Measurements from ENCODE around the gene APOBEC3F.
"Not testable (repeated sequence)": the region's sequence is repeated elsewhere in the genome, so short reads cannot be mapped to it uniquely, and the experiment has no call there.

Gene APOBEC3F

DNA sequence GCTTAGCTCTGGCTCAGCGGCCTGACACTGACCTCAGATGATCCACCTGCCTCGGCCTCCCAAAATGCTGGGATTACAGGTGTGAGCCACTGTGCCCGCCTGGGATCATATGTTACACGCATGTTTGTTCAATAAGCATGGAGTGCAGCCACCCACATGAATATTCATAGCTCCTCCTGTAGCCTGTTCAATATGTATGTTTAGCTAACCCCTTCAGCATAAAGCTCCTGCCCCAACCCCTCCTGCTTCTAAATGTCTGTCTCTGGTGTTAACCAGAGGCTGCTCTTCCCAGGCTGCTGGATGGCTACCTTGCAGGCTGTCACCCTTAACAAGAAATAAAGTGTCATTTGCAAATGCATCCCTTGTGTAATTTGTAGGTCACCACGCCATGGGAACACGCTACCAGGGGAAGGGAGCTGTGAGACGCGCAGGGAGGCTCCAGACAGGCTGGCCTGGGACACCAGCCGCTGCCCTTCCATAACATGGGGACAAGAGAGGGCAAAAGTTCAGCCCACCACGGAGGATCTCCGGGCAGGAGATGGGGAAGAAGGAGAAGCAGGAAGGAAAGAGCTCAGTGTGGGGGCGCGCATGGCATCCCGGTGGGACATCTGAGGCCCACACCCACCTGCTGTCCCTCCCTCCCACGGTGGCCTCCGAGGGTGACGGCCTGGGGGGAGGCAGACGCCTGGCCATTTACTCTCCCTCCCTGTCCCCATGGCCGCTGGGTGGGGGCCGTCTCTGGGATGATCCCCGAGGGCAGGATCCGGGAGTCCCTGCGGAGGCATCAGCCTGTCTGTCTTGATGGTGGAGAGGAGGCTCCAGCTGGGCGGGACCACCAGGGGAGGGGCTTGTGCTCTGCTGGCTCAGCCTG lies 35.7 kb downstream of the APOBEC3F start:
- DNase-seq, result not testable (repeated sequence)

DNA sequence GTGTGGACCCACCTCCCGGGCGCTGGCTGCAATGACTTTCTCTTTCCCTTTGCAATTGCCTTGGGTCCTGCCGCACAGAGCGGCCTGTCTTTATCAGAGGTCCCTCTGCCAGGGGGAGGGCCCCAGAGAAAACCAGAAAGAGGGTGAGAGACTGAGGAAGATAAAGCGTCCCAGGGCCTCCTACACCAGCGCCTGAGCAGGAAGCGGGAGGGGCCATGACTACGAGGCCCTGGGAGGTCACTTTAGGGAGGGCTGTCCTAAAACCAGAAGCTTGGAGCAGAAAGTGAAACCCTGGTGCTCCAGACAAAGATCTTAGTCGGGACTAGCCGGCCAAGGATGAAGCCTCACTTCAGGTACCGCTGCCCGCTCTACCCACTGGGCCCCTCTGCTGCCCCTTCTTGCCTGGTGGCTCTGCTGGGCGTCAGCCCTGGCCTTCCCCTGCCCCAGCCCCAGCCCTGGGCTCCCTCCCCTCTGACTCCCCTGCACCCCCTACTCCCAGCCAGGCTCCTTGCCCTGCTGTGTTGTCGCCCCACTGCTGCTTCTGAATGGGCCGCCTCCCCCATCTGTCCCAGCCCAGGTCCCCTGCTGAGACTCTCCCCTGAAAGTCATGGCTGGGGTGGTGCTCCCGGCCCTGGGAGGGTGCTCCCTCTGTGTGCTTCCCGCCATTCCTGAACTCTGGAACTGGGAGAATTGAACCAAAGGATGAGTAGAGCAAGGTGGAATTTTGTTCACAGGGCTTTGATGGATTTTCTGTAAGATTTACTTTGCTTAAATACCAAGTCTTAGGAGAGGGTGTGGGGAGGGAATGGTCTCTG lies 36.6 kb downstream of the APOBEC3F start, which contains the start of gene APOBEC3G:
APOBEC3G (plus strand) TSS at position 250 of the 815 bp plus-strand sequence; CDS start at position 337, 87 bp downstream.
- peak; percentile 79 for DNase-seq

DNA sequence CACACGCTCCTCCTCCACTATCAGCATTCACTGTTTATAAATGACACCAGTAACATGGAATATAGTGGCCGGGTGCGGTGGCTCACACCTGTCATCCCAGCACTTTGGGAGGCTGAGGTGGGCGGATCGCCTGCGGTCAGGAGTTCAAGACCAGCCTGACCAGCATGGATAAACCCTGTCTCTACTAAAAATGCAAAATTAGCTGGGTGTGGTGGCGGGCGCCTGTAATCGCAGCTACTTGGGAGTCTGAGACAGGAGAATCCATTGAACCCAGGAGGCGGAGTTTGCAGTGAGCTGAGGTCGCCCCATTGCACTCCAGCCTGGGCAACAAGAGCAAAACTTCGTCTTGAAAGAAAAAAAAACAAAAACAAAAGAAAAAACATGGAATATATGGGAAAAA lies 37.2 kb downstream of the APOBEC3F start:
- not testable (repeated sequence) for DNase-seq

DNA sequence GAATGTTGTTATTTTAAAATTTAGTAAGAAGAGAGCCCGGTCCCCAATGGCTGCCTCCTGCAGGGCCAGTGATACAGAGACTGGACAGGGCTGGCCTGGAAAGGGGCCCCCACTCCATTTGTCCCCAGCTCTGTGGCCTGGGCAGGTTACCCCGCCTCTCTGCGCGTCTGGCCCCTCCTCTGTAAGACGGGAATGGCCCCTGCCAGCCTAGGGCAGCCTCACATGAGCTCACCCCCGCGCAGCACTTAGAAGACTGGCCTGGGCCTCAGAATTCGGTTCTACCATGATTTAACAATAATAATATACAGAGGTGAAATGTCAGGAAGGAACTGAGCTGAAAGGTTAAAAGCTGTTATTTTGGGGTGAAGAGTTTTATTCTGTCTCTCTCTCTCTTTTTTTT lies 37.7 kb downstream of the APOBEC3F start:
- DNase-seq, result peak; percentile 52

DNA sequence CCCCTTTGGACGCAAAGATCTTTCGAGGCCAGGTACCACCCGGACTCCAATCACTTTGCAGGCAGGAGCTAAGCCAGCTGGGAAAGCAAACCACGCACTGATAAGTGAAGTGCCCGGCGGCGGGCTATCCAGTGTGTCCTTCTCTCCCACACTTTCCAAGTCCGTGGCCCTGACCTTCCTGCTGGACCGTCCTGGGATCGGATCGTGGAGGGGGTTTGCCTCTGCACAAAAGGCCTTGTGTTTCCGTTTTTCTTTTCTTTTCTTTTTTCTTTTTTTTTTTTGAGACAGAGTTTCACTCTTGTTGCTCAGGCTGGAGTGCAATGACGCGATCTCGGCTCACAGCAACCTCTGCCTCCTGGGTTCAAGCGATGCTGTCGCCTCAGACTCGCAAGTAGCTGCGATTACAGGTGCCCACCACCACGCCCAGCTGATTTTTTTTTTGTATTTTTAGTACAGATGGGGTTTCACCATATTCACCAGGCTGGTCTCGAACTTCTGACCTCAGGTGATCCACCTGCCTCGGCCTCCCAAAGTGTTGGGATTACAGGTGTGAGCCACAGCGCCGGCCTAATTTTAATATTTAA lies 38.5 kb downstream of the APOBEC3F start:
- peak; percentile 31 for DNase-seq

DNA sequence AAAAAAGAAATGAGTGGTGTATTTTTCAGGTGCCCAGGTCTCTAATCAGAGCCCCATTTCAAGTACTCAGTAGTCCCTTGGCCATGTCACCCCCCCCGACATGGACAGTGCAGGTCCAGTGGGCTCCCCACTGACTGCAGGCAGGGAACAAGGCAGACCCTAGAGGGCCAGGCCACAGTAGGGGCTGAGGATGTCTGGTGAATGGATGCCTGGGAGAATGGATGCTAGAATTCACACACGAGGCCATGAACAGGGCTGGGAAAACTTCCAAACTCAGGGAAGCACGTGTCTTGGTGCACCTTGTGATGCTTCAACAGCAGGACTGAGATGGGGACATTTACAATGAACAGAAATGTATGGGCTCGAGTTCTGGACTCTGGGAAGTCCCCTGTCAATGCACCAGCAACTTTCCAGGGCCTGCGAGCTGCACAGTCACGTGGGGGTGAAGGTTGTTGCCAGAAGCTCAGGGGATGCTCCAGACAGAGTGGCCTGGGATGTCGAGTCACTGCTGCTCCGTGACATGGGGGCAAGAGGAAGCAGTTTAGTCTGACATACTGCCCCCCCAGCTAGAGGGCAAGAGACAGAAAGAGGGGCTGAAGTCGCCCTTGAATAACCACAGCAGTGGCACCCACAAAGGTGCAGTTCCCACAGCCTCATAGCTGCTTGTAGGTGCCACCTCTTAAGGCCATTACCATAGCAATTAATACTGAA lies 39.5 kb downstream of the APOBEC3F start:
- DNase-seq, result peak; percentile 59

DNA sequence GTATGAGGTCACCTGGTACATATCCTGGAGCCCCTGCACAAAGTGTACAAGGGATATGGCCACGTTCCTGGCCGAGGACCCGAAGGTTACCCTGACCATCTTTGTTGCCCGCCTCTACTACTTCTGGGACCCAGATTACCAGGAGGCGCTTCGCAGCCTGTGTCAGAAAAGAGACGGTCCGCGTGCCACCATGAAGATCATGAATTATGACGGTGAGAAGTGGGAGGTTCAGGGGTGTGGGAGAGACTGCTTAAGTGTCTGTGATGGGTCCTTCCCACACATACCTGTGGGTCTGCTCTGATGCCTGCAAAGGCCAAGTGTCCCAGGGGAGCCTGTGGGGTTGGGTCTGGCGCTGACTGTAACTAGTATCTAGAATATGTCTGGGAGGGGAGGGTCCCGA lies 40.4 kb downstream of the APOBEC3F start:
- DNase-seq, result no peak

DNA sequence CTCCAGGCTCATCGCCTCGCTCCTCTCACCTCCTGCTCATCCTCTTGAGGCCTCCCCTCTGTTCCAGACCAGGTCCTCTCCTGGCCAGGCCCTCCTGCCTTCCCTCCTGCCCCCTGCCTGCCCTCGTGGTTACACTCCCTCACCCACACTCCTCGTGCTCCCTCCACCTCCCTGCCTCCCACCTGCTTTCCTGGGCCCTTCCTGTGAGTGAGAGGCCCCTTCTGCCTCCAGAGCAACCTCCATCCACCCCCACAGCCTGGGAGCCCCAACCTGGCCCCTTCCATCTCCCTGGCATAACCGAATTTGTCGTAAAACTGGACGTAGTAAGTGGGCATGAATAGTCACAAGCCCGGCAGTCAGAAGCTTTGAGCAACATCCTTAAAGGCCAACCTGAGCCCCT lies 40.9 kb downstream of the APOBEC3F start:
- DNase-seq, result no peak

DNA sequence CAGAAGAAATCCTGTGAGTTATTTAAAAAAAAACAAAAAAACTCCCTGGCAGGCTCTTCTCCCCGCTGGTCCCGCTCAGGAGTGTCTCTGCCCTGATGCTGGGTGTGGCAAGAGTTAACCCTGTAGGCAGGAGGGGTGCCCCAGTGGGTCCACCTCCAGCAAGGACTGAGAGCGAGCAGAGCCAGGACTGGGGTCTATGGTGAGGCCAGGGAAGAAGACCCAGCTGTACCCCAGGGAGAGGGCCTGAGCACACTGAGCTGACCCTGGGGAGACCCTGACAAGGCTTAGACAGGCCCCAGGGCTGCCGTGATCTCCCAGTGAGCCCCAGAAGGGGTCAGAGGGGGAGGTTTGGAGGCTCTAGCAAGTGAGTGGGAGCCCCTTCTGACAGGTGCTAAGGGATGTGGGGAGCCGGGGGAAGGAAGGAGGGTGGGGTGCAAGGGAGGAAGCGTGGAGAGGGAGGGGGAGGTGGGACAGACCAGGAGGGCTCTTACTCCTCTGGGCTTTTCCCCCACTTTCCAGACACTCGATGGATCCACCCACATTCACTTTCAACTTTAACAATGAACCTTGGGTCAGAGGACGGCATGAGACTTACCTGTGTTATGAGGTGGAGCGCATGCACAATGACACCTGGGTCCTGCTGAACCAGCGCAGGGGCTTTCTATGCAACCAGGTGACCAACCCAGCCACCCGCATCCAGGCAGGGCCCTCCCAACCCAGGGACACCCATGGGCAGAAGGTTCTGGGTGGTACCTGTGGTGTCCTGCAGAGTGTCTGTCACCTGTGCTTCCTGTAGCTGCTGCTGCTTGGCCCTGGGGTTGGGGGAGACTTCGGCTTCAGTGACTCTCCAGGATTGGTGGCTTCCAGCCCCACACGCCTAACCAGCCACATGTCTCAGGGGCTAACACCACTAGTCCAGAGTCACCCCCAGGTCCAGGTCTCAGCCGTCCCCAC lies 42.8 kb downstream of the APOBEC3F start:
- DNase-seq, result no peak

DNA sequence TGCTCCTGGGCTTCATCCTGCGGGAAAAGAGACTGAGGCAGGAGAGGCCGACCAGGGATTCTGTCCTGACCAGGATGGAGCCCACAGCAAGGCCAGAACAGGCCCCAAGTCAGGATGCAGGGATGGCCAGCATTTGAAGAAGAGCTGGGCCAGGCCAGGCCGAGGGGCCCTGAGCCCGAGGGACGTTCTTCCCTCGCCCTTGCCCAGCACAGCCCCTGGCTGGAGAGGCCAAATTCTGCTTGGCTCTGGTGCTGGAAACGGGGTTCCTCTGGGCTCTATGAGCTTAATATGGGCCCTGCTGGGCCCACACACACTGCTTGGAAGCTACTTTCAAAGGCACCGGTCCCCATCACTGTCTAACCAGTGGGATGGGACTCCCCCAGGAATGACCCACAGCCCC lies 44.0 kb downstream of the APOBEC3F start:
- DNase-seq, result no peak

DNA sequence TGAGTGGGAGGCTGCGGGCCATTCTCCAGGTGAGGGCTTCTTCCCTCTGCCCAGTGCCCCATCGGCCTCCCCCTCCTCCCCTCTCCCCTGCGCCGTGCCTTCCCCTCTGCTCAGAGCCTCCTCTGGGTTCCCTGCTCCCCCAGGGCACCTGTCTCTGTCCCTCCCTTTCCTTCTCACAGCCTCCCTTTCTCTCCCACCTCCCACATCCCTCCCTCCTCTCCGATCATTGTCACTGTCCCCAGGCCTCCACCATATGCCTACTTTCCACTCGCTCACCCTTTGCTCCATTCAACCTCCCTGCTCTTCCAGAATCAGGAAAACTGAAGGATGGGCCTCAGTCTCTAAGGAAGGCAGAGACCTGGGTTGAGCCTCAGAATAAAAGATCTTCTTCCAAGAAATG lies 46.4 kb downstream of the APOBEC3F start:
- DNase-seq, result no peak

DNA sequence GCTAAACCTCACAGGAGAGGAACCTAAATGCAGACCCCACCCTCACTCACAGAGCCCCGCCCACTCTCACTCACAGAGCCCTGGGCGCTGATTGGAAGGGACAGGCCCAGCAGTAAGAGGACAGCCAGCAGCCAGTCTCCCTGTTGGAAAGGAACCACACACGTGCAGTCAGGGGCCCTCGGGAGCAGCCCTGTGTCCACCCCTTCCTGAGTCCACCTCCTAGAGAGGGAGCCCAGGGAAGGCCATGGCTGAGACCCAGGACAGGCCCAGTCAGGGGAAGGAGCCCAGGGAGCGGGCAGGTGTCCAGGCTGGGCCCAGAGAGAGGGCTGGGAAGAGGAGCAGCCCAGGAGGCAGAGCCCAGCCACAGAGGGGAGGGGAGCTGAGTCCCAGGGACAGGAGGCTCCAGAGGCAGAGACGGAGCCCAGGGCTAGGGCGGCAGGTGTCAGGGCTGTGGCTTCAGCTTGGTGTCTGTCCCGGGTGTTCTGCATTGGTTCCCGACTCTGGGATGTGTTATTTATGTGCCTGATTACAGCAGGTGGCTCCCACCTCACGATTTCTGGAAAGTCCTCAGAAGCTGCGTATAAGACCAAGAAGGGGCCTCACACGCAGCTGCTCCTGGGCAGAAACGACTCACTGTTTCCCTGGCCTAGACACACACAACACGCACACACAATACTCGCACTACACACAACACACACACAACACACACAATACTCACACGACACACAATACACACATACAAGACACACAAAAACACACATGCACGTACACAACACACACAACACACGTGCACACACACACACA lies 47.4 kb downstream of the APOBEC3F start:
- DNase-seq, result no peak

DNA sequence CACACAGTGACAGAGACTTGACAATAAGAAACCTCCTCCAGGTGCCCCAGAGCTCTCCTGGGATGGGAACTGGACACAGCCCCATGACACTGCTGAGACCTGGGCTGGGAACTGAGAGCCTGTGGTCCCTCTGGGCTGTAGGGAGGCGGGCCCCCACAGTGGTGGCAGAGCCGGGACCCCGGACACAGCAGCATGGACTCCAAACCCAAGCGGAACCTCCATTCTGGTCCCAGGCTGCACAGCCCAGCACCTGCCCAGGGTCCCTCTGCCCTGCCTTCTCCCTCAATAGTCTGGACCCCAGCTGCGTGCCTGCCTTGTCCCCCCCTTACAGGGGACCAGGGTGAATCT lies 48.0 kb downstream of the APOBEC3F start:
- no peak for DNase-seq

DNA sequence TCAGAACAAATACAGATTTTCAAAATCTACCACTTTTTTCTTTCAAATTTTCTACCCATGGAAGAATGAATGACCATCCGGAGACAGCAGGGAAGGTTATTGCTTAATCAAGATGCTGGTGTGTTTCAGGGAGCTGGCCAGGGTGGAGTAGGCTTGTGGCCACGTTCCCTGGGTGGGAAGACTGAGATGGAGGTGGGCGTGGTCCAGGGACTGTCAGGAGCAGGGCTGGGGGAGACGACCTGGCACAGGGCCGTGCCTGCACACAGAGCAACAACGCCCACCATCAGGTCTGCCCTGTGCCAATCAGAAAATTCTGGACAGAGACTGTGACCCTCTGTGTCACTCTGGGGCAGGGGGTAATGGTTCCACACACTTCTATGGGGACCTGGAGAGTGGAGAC lies 49.3 kb downstream of the APOBEC3F start:
- DNase-seq, result no peak

DNA sequence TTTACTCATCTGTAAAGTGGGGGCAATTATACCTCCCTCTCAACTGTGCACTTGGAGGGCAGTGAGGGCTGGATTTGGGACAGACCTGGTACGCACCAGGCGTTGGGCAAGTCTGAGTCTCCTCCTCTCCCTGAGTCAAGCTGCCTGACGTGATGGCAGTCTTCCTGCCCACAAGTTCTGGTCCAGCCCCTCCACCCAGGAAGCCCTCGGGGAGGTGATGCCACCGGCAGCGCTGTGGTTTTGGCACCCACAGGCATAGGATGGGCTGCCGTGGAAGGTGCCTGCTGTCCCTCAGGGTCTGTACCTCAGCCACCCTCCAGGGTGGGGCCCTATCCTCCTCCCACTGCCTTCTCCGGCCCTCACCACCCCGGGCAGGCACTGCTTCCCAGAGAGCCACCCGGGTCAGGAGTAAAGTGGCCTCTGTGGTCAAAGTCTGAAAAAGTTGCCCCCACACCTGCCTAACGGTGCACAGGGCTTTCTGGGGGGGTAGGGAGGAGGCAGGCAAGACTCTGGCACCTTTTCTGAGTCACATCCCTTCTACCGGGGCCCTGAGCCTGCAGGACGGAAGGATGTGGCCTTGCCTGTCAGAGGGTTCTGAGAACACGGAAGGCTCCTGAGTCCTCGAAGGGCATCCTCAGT lies 49.9 kb downstream of the APOBEC3F start:
- peak; percentile 91 for DNase-seq

DNA sequence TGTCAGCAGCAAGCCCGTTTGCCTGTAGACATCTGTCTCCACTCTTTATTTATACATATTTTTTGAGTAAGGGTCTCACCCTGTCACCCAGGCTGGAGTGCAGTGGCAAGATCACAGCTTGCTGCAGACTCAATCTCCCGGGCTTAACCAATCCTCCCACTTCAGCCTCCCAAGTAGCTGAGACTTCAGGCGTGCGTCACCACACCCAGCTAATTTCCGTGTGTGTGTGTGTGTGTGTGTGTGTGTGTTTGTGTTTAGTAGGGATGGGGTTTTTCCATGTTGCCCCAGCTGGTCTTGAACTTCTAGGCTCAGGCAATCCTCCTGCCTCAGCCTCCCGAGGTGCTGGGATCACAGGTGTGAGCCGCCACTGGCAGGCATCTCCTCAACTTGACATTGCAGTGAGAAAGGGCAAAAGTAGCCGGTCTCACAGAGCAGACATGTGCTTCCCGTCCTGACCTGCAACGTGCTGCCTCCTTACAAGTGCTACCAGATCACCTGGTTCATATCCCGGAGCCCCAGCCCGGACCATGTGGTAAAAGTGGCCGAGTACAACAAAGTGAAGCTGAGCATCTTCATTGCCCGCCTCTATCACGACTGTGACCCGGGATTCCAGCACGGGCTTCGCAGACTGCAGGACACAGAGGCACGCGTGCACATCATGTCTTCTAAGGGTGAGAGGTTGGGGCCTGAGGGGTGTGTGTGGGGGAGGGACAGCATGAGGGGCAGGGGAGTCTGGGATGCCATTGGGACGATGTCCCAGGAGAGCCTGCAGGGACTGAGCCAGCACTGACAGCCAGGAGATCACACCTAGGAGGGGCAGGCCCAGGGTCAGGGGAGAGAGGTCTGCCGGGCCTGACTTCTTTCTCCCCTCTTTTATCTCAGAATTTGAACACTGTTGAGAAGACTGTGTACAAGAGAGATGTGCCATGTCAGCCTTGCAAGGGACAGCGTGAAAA lies 50.7 kb downstream of the APOBEC3F start:
- no peak for DNase-seq

DNA sequence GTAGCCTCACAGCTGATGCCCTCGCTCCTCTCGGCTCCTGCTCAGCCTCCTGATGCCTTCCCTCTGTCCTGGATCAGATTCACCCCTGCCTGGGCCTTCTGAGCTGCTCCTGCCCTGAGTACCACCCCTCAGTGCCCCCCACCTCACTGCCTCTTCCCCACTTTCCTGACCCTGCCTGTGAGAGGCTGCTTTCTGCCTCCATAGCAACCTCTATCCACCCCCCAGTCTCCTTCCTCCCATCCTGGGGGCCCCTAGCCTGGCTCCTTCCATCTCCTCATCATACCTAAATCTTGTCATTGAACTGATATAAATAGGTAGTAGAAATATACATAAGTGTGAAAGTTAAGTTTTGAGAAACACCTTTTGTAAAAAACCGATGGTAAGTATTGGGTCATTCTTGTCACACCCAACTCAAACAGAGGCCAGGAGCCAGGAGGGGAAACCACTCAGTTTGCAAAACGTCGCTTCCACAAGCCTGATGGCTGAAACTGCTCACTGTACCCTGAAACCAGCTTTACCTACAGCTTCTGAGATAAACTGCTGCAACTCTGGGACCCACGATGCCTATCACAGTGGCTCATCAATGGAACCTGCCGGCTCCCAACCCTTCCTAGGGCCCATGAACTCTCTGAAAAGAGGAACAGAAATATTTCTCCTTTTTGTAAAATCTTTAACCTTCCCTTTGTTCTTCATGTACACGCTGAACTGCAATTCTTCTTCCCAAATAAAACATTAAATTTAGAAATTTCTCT lies 51.6 kb downstream of the APOBEC3F start:
- DNase-seq, result no peak

DNA sequence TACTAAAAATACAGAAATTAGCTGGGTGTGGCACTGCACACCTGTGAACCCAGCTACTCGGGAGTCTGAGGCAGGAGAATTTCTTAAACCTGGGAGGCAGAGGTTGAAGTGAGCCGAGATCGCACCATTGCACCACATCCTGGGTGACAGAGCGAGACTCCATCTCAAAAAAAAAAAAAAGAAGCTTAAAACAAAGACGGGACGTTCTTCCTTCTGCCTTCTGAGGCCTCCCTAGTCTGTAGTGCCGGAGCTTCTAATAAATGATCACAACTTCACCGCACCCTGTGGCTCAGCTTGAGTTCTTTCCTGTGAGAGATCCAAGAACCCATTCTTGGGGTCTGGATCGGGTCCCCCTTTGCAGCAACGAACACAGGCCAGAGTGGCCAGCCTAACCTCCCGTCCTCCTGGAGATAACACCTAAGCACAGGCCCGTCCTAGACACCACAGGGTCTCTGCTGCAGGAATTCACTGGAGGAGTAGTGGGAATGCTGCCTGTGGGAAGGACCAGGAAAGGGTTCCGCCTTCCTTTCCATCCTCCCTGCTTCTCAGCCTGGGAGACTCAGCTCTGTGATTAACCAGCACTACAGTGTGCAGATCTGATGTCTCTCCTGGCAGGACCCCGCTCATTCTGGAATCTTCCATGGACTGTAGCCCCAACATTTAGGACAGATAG lies 54.2 kb downstream of the APOBEC3F start:
- peak; percentile 59 for DNase-seq

Data from CD4-positive, alpha-beta T cell treated with Interleukin-21 for 1 hour (primary cell).